HuH-7.5 (cell line): Measurements from ENCODE around the gene POPDC2.
"Not testable (repeated sequence)": the region's sequence is repeated elsewhere in the genome, so short reads cannot be mapped to it uniquely, and the experiment has no call there.

ENCODE experiments used
- DNase-seq: peaks from one replicate; pipeline ENCODE4 v3.0.0; 2011; ENCODE audit warnings: low spot score

Gene POPDC2

GRCh38 chr3:119613201-119613600 is 47.2 kb downstream of the POPDC2 start:
- DNase-seq, result no peak

- DNase-seq, result no peak
Observed at GRCh38 chr3:119611664-119612063, 48.7 kb downstream of the POPDC2 start.

GRCh38 chr3:119609301-119609700 is 51.1 kb downstream of the POPDC2 start:
- no peak for DNase-seq

GRCh38 chr3:119608405-119609000 is 51.9 kb downstream of the POPDC2 start:
- DNase-seq, result no peak

- no peak for DNase-seq
Observed at GRCh38 chr3:119604878-119605277, 55.5 kb downstream of the POPDC2 start.

GRCh38 chr3:119602676-119603075 is 57.7 kb downstream of the POPDC2 start:
- DNase-seq, result no peak

- DNase-seq, result no peak
Observed at GRCh38 chr3:119601154-119601553, 59.2 kb downstream of the POPDC2 start.

- DNase-seq, result no peak
Observed at GRCh38 chr3:119600732-119601131, 59.7 kb downstream of the POPDC2 start.

- no peak for DNase-seq
Observed at GRCh38 chr3:119599558-119600174, 60.7 kb downstream of the POPDC2 start.

- no peak for DNase-seq
Observed at GRCh38 chr3:119598410-119599098, 61.8 kb downstream of the POPDC2 start.

- peak; percentile 47 for DNase-seq
Observed at GRCh38 chr3:119597548-119598288, 62.7 kb downstream of the POPDC2 start, which contains the start of gene PLA1A. TSS of gene PLA1A (plus strand) at chr3:119597885. CDS start at chr3:119597914, 29 bp downstream.

- DNase-seq, result no peak
Observed at GRCh38 chr3:119596398-119596797, 64.0 kb downstream of the POPDC2 start.

GRCh38 chr3:119595639-119596334 is 64.6 kb downstream of the POPDC2 start:
- no peak for DNase-seq

- DNase-seq, result not testable (repeated sequence)
Observed at GRCh38 chr3:119594929-119595328, 65.5 kb downstream of the POPDC2 start.

GRCh38 chr3:119594066-119594465 is 66.3 kb downstream of the POPDC2 start:
- no peak for DNase-seq

- DNase-seq, result no peak
Observed at GRCh38 chr3:119592861-119593260, 67.5 kb downstream of the POPDC2 start.
